ENCODE measurements around the gene USP37.

The USP37 gene

DNA sequence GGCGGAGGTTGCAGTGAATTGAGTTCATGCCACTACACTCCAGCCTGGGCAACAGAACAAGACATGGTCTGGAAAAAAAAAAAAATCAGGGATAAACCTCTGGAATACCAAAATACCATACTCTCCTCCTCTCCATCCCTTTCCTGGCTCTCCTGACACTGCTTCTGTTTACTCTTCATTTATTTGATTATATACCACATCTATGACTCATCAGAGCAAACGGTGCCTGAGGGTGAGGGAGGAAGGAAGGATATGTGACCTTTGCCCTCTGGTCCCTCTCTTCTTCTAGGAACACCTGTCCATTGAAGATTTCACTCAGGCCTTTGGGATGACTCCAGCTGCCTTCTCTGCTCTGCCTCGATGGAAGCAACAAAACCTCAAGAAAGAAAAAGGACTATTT is 119.2 kb downstream of the USP37 start:
- no peak overlapping the region for H3K4me3 Mint-ChIP-seq
- H3K27ac Mint-ChIP-seq, result peak overlapping the region in 1 of 2 donors; percentile 59
- no peak for ATAC-seq (replicated peaks)
- H3K27me3 Mint-ChIP-seq, result no peaks in the 10 kb centered on the region
- peaks cover 16% of the 10 kb centered on the region for H3K36me3 Mint-ChIP-seq (ENCODE audit: insufficient read depth)
- H3K9me3 Mint-ChIP-seq, result no peaks in the 10 kb centered on the region
- H3K4me1 Mint-ChIP-seq (ENCODE audit: low read depth in 2 of 2), result no peaks in the 10 kb centered on the region
- no peak for DNase-seq

- DNase-seq, result no peak
- no peak for ATAC-seq (replicated peaks)
- Mint-ChIP-seq H3K9me3 (no peaks in the 10 kb centered on the region), H3K4me1 (ENCODE audit: low read depth in 2 of 2) (no peaks in the 10 kb centered on the region), H3K27me3 (no peaks in the 10 kb centered on the region), H3K27ac (no peak overlapping the region), H3K36me3 (ENCODE audit: insufficient read depth) (peaks cover 11% of the 10 kb centered on the region), H3K4me3 (no peak overlapping the region)
Measured at GRCh38 chr2:218447072-218447471, 121.1 kb downstream of the USP37 start.

- Mint-ChIP-seq H3K27me3 (no peaks in the 10 kb centered on the region), H3K4me1 (ENCODE audit: low read depth in 2 of 2) (no peaks in the 10 kb centered on the region), H3K27ac (no peak overlapping the region), H3K4me3 (no peak overlapping the region), H3K36me3 (ENCODE audit: insufficient read depth) (peaks cover 11% of the 10 kb centered on the region), H3K9me3 (no peaks in the 10 kb centered on the region)
- ATAC-seq (replicated peaks) (no peak), DNase-seq (no peak)
Measured at GRCh38 chr2:218446547-218446946, 121.6 kb downstream of the USP37 start.

DNA sequence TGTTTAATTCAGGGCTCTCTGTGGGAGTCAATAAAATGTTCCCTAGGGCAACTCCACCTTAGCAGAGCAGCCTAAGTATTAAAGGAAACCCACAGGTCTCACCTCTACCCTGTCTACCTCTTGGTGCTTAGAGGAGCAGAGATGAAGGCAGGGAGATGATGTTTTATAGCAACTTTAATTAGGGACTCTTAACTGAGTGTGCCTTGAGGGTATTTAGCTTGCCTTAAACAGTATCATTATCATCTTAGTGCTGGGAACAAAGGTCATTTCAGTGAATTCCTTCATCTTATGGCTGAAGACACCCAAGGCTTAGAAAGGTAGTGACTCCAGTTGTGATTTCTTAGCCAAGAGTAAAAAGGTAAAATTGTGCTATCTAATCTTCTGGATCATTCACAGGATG is 122.5 kb downstream of the USP37 start:
- Mint-ChIP-seq H3K27me3 (no peaks in the 10 kb centered on the region), H3K9me3 (no peaks in the 10 kb centered on the region), H3K4me3 (no peak overlapping the region), H3K4me1 (ENCODE audit: low read depth in 2 of 2) (no peaks in the 10 kb centered on the region), H3K27ac (peak overlapping the region in 1 of 2 donors; percentile 66), H3K36me3 (ENCODE audit: insufficient read depth) (peaks cover 11% of the 10 kb centered on the region)
- DNase-seq (no peak), ATAC-seq (replicated peaks) (no peak)

DNA sequence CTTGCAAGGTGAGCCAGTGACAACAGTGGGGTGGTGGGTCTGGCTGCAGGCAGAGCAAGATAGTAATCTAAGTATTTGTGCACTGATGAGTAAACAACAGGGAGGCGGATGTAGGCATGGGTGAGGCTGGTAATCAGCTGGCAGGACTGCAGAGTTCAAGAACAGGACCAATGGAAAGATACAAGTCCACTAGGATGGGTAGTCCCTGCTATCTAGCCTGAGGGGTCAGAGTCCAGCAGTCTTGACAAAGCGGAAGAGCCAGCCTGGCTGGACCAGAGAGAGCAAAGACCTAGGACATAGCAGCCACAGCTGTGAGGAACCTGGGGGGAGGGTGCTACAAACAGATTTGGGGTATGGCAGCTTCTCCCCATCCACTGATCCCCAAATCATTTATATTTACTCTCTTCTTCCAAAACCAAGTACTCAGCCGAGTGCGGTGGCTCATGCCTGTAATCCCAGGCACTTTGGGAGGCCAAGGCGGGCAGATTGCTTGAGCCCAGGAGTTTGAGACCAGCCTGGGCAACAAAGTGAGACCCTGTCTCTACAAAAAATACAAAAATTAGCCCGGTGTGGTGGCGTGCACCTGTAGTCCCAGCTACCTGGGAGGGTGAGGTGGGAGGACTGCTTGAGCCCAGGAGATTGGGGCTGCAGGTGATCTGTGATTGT is 123.3 kb downstream of the USP37 start:
- no peaks in the 10 kb centered on the region for H3K27me3 Mint-ChIP-seq
- no peak for DNase-seq
- no peaks in the 10 kb centered on the region for H3K9me3 Mint-ChIP-seq
- H3K4me3 Mint-ChIP-seq, result no peak overlapping the region
- no peaks in the 10 kb centered on the region for H3K4me1 Mint-ChIP-seq (ENCODE audit: low read depth in 2 of 2)
- ATAC-seq (replicated peaks), result no peak
- H3K36me3 Mint-ChIP-seq (ENCODE audit: insufficient read depth), result peaks cover 11% of the 10 kb centered on the region
- H3K27ac Mint-ChIP-seq, result no peak overlapping the region

- no peak overlapping the region for H3K4me3 Mint-ChIP-seq
Measured at GRCh38 chr2:218438596-218438995, 129.6 kb downstream of the USP37 start.

GRCh38 chr2:218437969-218438368 is 130.2 kb downstream of the USP37 start:
- H3K4me3 Mint-ChIP-seq, result no peak overlapping the region
- no peaks in the 10 kb centered on the region for H3K9me3 Mint-ChIP-seq
- H3K27ac Mint-ChIP-seq, result peak overlapping the region in 1 of 2 donors; percentile 10
- peaks cover 3% of the 10 kb centered on the region for H3K36me3 Mint-ChIP-seq (ENCODE audit: insufficient read depth)
- ATAC-seq (replicated peaks) (no peak), DNase-seq (no peak)
- peaks cover 0 to 2% of the 10 kb centered on the region in 2 donors for H3K4me1 Mint-ChIP-seq (ENCODE audit: low read depth in 2 of 2)
- H3K27me3 Mint-ChIP-seq, result no peaks in the 10 kb centered on the region

More at GRCh38 chr2:218438596-218438995, 129.6 kb downstream of the USP37 start:
- Mint-ChIP-seq H3K9me3 (no peaks in the 10 kb centered on the region), H3K27ac (peak overlapping the region in 1 of 2 donors; percentile 10), H3K27me3 (no peaks in the 10 kb centered on the region), H3K4me1 (ENCODE audit: low read depth in 2 of 2) (peaks cover 0 to 2% of the 10 kb centered on the region in 2 donors), H3K36me3 (ENCODE audit: insufficient read depth) (peaks cover 3% of the 10 kb centered on the region)
- ATAC-seq (replicated peaks) (no peak), DNase-seq (no peak)

DNA sequence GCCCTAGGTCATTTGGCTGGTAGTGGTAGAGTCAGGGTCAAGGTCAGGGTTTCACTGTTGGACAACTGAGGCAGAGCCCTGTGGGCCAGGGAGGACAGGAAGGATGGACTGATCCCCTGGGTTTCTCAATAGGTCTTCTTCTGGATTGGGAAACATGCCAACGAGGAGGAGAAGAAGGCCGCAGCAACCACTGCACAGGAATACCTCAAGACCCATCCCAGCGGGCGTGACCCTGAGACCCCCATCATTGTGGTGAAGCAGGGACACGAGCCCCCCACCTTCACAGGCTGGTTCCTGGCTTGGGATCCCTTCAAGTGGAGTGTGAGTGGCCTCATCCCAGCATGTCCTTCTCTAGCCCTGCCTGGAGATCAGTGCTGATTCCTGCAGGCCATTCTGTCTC is 131.2 kb downstream of the USP37 start:
- ATAC-seq (replicated peaks) (no peak), DNase-seq (no peak)
- Mint-ChIP-seq H3K27ac (peak overlapping the region in 1 of 2 donors; percentile 39), H3K4me1 (ENCODE audit: low read depth in 2 of 2) (peaks cover 0 to 2% of the 10 kb centered on the region in 2 donors), H3K4me3 (no peak overlapping the region), H3K27me3 (no peaks in the 10 kb centered on the region), H3K36me3 (ENCODE audit: insufficient read depth) (peaks cover 3% of the 10 kb centered on the region), H3K9me3 (no peaks in the 10 kb centered on the region)

DNA sequence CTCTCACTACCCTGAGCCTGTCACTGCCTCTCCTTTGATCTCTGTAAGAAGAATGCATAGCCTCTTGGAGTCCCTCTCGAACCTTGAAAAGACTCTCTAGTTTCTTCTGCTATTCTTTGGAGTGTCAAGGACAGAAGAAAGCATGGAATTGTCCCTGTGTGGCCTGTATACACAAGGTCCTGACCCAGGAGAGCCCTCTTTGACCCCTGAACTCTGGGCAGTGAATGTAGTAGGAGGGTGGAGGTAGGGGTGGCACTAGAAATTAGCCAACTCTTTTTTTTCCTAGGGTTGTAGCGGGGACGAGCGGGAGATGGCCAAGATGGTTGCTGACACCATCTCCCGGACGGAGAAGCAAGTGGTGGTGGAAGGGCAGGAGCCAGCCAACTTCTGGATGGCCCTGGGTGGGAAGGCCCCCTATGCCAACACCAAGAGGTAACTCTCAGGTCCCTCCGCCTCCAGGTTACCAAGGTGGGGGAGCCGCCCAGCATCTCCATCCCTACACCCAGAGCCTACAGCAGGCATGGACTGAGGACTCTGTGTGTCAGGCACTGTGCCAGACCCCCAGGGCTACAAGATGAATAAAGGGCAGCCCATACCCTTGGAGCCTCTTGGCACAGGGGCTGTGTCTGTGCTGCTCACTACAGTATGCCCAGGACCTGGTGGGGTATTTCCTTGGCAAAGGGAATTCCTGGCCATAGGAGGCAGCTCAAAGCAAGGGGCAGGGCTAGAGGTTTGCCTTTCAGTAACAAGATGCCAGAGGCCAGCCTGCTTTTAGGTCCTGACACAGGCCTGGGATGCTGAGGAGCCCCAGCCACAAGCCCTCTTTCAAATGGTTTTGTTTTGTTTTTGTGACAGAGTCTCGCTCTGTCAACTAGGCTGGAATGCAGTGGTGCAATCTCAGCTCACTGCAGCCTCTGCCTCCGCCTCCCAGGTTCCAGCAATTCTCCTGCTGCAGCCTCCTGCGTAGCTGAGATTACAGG is 132.9 kb downstream of the USP37 start:
- H3K27me3 Mint-ChIP-seq, result peaks cover 0 to 5% of the 10 kb centered on the region in 2 donors
- H3K4me3 Mint-ChIP-seq, result no peak overlapping the region
- no peak for ATAC-seq (replicated peaks)
- DNase-seq, result no peak
- no peaks in the 10 kb centered on the region for H3K9me3 Mint-ChIP-seq
- H3K4me1 Mint-ChIP-seq (ENCODE audit: low read depth in 2 of 2), result peaks cover 0 to 4% of the 10 kb centered on the region in 2 donors
- H3K36me3 Mint-ChIP-seq (ENCODE audit: insufficient read depth), result peaks cover 3% of the 10 kb centered on the region
- H3K27ac Mint-ChIP-seq, result no peak overlapping the region

DNA sequence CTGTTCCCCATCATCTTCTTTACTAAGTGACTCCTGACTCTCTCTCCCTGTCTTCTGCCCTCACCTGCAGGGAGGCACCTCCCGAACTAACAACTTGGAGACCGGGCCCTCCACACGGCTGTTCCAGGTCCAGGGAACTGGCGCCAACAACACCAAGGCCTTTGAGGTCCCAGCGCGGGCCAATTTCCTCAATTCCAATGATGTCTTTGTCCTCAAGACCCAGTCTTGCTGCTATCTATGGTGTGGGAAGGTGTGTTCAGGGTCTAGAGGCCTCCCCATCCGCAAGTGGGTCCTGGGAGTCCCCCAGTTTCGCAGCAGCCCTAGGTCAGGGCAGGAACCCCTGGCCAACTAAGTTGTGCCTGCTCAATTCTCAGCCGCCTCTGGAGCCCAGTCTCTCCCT is 133.7 kb downstream of the USP37 start:
- no peaks in the 10 kb centered on the region for H3K9me3 Mint-ChIP-seq
- DNase-seq (no peak), ATAC-seq (replicated peaks) (no peak)
- H3K36me3 Mint-ChIP-seq (ENCODE audit: insufficient read depth), result peaks cover 3% of the 10 kb centered on the region
- no peak overlapping the region for H3K27ac Mint-ChIP-seq
- H3K27me3 Mint-ChIP-seq, result peaks cover 0 to 7% of the 10 kb centered on the region in 2 donors
- no peak overlapping the region for H3K4me3 Mint-ChIP-seq
- H3K4me1 Mint-ChIP-seq (ENCODE audit: low read depth in 2 of 2), result peaks cover 0 to 7% of the 10 kb centered on the region in 2 donors

GRCh38 chr2:218432676-218433365 is 135.3 kb downstream of the USP37 start:
- Mint-ChIP-seq H3K9me3 (no peaks in the 10 kb centered on the region), H3K36me3 (ENCODE audit: insufficient read depth) (peaks cover 3% of the 10 kb centered on the region), H3K4me3 (no peak overlapping the region), H3K27me3 (peaks cover 0 to 7% of the 10 kb centered on the region in 2 donors), H3K27ac (no peak overlapping the region), H3K4me1 (ENCODE audit: low read depth in 2 of 2) (peaks cover 0 to 5% of the 10 kb centered on the region in 2 donors)
- no peak for ATAC-seq (replicated peaks)
- no peak for DNase-seq

- H3K4me1 Mint-ChIP-seq (ENCODE audit: low read depth in 2 of 2), result peaks cover 0 to 5% of the 10 kb centered on the region in 2 donors
- no peaks in the 10 kb centered on the region for H3K9me3 Mint-ChIP-seq
- no peak overlapping the region for H3K27ac Mint-ChIP-seq
- peaks cover 3% of the 10 kb centered on the region for H3K36me3 Mint-ChIP-seq (ENCODE audit: insufficient read depth)
- DNase-seq (no peak), ATAC-seq (replicated peaks) (no peak)
- H3K27me3 Mint-ChIP-seq, result peaks cover 0 to 7% of the 10 kb centered on the region in 2 donors
- no peak overlapping the region for H3K4me3 Mint-ChIP-seq
Measured at GRCh38 chr2:218431878-218432277, 136.3 kb downstream of the USP37 start.

DNA sequence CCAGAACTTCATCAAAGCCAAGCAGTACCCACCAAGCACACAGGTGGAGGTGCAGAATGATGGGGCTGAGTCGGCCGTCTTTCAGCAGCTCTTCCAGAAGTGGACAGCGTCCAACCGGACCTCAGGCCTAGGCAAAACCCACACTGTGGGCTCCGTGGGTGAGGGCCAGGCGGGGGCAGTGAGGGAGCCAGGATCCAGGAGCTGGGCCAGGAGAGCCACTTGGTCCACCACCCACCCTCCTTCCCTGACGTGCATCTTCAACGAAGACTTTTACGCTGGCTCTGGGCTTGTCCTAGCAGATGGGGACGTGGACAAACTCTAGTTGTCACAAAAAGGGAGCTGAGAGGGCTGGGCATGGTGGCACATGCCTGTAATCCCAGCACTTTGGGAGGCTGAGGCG is 137.4 kb downstream of the USP37 start:
- peaks cover 0 to 5% of the 10 kb centered on the region in 2 donors for H3K4me1 Mint-ChIP-seq (ENCODE audit: low read depth in 2 of 2)
- peaks cover 0 to 7% of the 10 kb centered on the region in 2 donors for H3K27me3 Mint-ChIP-seq
- ATAC-seq (replicated peaks) (no peak), DNase-seq (no peak)
- H3K27ac Mint-ChIP-seq, result no peak overlapping the region
- no peaks in the 10 kb centered on the region for H3K9me3 Mint-ChIP-seq
- H3K4me3 Mint-ChIP-seq, result no peak overlapping the region
- H3K36me3 Mint-ChIP-seq (ENCODE audit: insufficient read depth), result no peaks in the 10 kb centered on the region
